Measurements from ENCODE around the gene SCAI.
"Not testable (repeated sequence)": the region's sequence is repeated elsewhere in the genome, so short reads cannot be mapped to it uniquely, and the experiment has no call there.

Gene SCAI

GRCh38 chr9:125143377-125144090 is at the start of gene SCAI:
TSS of gene SCAI (minus strand) at chr9:125143528. CDS start at chr9:125143437, 91 bp downstream.
- peak; percentile 97 for DNase-seq (ENCODE audit: extremely low spot score, insufficient read length, low read depth)
- FAIRE-seq: peak; percentile 99

GRCh38 chr9:125190361-125190801 is 47.1 kb upstream of the SCAI start:
- DNase-seq (ENCODE audit: extremely low spot score, insufficient read length, low read depth): no peak
- no peak for FAIRE-seq

- peak; percentile 87 for FAIRE-seq
- DNase-seq (ENCODE audit: extremely low spot score, insufficient read length, low read depth): peak; percentile 97
Measured at GRCh38 chr9:125189361-125190289, 46.3 kb upstream of the SCAI start, which contains the start of gene PPP6C. TSS of gene PPP6C (minus strand) at chr9:125189803. CDS start at chr9:125189718, 85 bp downstream.

- FAIRE-seq: no peak
- no peak for DNase-seq (ENCODE audit: extremely low spot score, insufficient read length, low read depth)
Measured at GRCh38 chr9:125189011-125189360, 45.7 kb upstream of the SCAI start.

- FAIRE-seq: no peak
- no peak for DNase-seq (ENCODE audit: extremely low spot score, insufficient read length, low read depth)
Measured at GRCh38 chr9:125183561-125183960, 40.2 kb upstream of the SCAI start.

GRCh38 chr9:125183054-125183453 is 39.7 kb upstream of the SCAI start:
- DNase-seq (ENCODE audit: extremely low spot score, insufficient read length, low read depth) (no peak), FAIRE-seq (no peak)

GRCh38 chr9:125181756-125182155 is 38.4 kb upstream of the SCAI start:
- not testable (repeated sequence) for FAIRE-seq; DNase-seq (ENCODE audit: extremely low spot score, insufficient read length, low read depth)

GRCh38 chr9:125180876-125181275 is 37.5 kb upstream of the SCAI start:
- no peak for DNase-seq (ENCODE audit: extremely low spot score, insufficient read length, low read depth)
- FAIRE-seq: no peak

GRCh38 chr9:125179776-125180175 is 36.4 kb upstream of the SCAI start:
- not testable (repeated sequence) for FAIRE-seq; DNase-seq (ENCODE audit: extremely low spot score, insufficient read length, low read depth)

GRCh38 chr9:125177888-125178287 is 34.6 kb upstream of the SCAI start:
- DNase-seq (ENCODE audit: extremely low spot score, insufficient read length, low read depth) (no peak), FAIRE-seq (no peak)

GRCh38 chr9:125176636-125177035 is 33.3 kb upstream of the SCAI start:
- DNase-seq (ENCODE audit: extremely low spot score, insufficient read length, low read depth) (no peak), FAIRE-seq (no peak)

GRCh38 chr9:125172031-125172755 is 28.9 kb upstream of the SCAI start:
- no peak for DNase-seq (ENCODE audit: extremely low spot score, insufficient read length, low read depth)
- FAIRE-seq: no peak

- DNase-seq (ENCODE audit: extremely low spot score, insufficient read length, low read depth): no peak
- no peak for FAIRE-seq
Measured at GRCh38 chr9:125169895-125170294, 26.6 kb upstream of the SCAI start.

- FAIRE-seq (no peak), DNase-seq (ENCODE audit: extremely low spot score, insufficient read length, low read depth) (no peak)
Measured at GRCh38 chr9:125166762-125167161, 23.4 kb upstream of the SCAI start.

- DNase-seq (ENCODE audit: extremely low spot score, insufficient read length, low read depth); FAIRE-seq: not testable (repeated sequence)
Measured at GRCh38 chr9:125162891-125163290, 19.6 kb upstream of the SCAI start.

- DNase-seq (ENCODE audit: extremely low spot score, insufficient read length, low read depth) (no peak), FAIRE-seq (no peak)
Measured at GRCh38 chr9:125161284-125161918, 18.1 kb upstream of the SCAI start.

- FAIRE-seq: no peak
- no peak for DNase-seq (ENCODE audit: extremely low spot score, insufficient read length, low read depth)
Measured at GRCh38 chr9:125160750-125161149, 17.4 kb upstream of the SCAI start.

GRCh38 chr9:125156551-125156950 is 13.2 kb upstream of the SCAI start:
- no peak for FAIRE-seq

GRCh38 chr9:125153712-125154367 is 10.5 kb upstream of the SCAI start:
- DNase-seq (ENCODE audit: extremely low spot score, insufficient read length, low read depth) (no peak), FAIRE-seq (no peak)

More at GRCh38 chr9:125156551-125156950, 13.2 kb upstream of the SCAI start:
- DNase-seq (ENCODE audit: extremely low spot score, insufficient read length, low read depth): no peak

Data from GM18507 (cell line).